ENCODE results near the gene KRT80. TPM values are rescaled to one million over a fixed set of nuclear protein-coding genes. Genes with fewer than 3 reads are reported as not detected.
"Not testable (repeated sequence)": the region's sequence is repeated elsewhere in the genome, so short reads cannot be mapped to it uniquely, and the experiment has no call there.

The KRT80 gene
- total and polyA plus RNA-seq, 2 of the 13 experiments (the other 11 are each of a cell fraction or from before 2014, with no cell fraction given) = 0.27 to 0.53 TPM

DNA sequence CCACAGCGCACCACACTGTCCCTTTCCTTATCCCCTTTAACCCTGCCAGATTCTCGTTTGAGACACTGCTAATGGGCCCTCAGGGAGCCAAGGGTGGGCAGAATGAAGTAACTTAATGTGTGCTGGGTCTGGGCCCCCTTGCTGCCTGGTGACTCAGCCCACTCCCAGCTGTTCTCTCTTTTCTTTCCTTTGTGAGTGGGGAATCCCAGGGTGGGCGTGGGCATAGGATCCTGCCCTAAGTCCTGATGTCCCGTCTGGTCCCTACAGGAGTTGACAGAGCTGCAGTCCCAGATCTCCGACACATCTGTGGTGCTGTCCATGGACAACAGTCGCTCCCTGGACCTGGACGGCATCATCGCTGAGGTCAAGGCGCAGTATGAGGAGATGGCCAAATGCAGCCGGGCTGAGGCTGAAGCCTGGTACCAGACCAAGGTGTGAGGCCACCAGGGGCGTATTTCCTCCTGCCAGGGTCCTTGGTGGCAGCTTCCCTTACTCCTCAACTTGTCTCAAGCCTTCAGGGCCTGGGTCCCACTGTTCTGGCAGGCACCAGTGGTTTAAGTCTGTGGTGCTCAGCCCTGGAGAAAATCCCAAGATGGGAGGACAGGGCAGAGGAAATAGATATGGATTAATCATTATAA is 49.5 kb upstream of the KRT80 start:
- H3K9ac ChIP-seq (ENCODE audit: insufficient read depth, low read depth, low read length) = no peak overlapping the region
- H3K27ac ChIP-seq (ENCODE audit: extremely low read length, insufficient read depth, low read length) = no peak overlapping the region
- ATAC-seq = 0 out of 3 replicates have a peak, but pooled peaks have one; percentile 23
- H4K20me1 ChIP-seq (ENCODE audit: insufficient read depth, low read length) = 0 out of 2 replicates have a peak, but pooled peaks cover 2% of the 10 kb centered on the region
- 30% methylated on average over 10 of the region's 11 CpGs for WGBS (ENCODE audit: low lambda C conversion rate)
- BruUV-seq (replicated peaks) = no TSS peak
- CTCF ChIA-PET (ENCODE audit: low intra/inter-chr PET ratio, low total read pairs) = no interaction called here
- H3K9me3 ChIP-seq (ENCODE audit: low read length) = no peaks in the 10 kb centered on the region
- POLR2A ChIA-PET = no interaction called here
- TF ChIP-seq U2AF2 (IDR thresholded peaks at IDR 0.05; ENCODE audit: low read depth, low read length) (no peak), AGO2 (optimal IDR thresholded peaks at IDR 0.05; ENCODE audit: low read depth, low read length) (no peak), HIVEP1 (CRISPR knock-in tag; IDR thresholded peaks at IDR 0.05) (no peak), ZNF10 (CRISPR knock-in tag; IDR thresholded peaks at IDR 0.05; ENCODE audit: borderline replicate concordance, low read depth) (no peak), RCOR2 (CRISPR knock-in tag; IDR thresholded peaks at IDR 0.05) (no peak)
- no peaks in the 10 kb centered on the region for H3K79me2 ChIP-seq (ENCODE audit: insufficient read depth, low read length)
- H3K4me2 ChIP-seq (ENCODE audit: low read depth, low read length) = no peak overlapping the region
- H3K27me3 ChIP-seq (ENCODE audit: control insufficient read depth in 1 of 2, insufficient read depth in 2 of 2, low read length in 2 of 2) = peaks cover 4 to 26% of the 10 kb centered on the region in 2 experiments; a peak in 3 of 5 replicates
- intact Hi-C loops (cut with micrococcal nuclease; ENCODE audit: unreplicated experiment) = no loop called here
- in situ Hi-C loops (cut with HindIII; ENCODE audit: extremely low pct_ligation_motif_present, low pct_unique_long_range_greater_than_20kb) = no loop called here
- no peak overlapping the region for H3K4me3 ChIP-seq (replicated peaks in 1 of 3; ENCODE audit: insufficient read depth in 1 of 3, low read depth in 2 of 3, low read length in 3 of 3)
- DNase-seq (ENCODE audit: low spot score) = no peak
- no peak overlapping the region for H2AFZ ChIP-seq (ENCODE audit: low read length)
- no peaks in the 10 kb centered on the region for H3K36me3 ChIP-seq (replicated peaks in 1 of 2; ENCODE audit: control insufficient read depth in 1 of 2, insufficient read depth in 2 of 2, low read length in 2 of 2)
- no peak for FAIRE-seq
- H3K4me1 ChIP-seq (ENCODE audit: insufficient read depth, low read length) = peaks cover 2% of the 10 kb centered on the region; the same call in 1 of the 2 replicates

DNA sequence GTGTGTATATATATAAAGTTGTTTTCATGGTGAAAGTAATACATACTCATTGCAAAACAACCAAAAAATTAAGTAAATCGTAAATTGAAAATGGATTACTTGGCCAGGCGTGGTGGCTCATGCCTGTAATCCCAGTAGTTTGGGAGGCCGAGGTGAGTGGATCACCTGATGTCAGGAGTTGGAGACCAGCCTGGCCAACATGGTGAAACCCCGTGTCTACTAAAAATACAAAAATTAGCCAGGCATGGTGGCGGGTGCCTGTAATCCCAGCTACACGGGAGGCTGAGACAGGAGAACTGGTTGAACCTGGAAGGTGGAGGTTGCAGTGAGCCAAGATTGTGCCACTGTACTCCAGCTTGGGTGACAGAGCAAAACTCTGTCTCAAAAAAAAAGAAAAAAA is 48.4 kb upstream of the KRT80 start:
- FAIRE-seq; H2AFZ ChIP-seq (ENCODE audit: low read length); DNase-seq (ENCODE audit: low spot score); H3K27ac ChIP-seq (ENCODE audit: extremely low read length, insufficient read depth, low read length); H3K79me2 ChIP-seq (ENCODE audit: insufficient read depth, low read length); CTCF ChIA-PET (ENCODE audit: low intra/inter-chr PET ratio, low total read pairs); H3K4me2 ChIP-seq (ENCODE audit: low read depth, low read length); ATAC-seq; POLR2A ChIA-PET; in situ Hi-C loops (cut with HindIII; ENCODE audit: extremely low pct_ligation_motif_present, low pct_unique_long_range_greater_than_20kb); H3K9ac ChIP-seq (ENCODE audit: insufficient read depth, low read depth, low read length); H3K9me3 ChIP-seq (ENCODE audit: low read length); BruUV-seq (replicated peaks); H4K20me1 ChIP-seq (ENCODE audit: insufficient read depth, low read length); H3K4me3 ChIP-seq (replicated peaks in 1 of 3; ENCODE audit: insufficient read depth in 1 of 3, low read depth in 2 of 3, low read length in 3 of 3); H3K36me3 ChIP-seq (replicated peaks in 1 of 2; ENCODE audit: control insufficient read depth in 1 of 2, insufficient read depth in 2 of 2, low read length in 2 of 2); H3K4me1 ChIP-seq (ENCODE audit: insufficient read depth, low read length); intact Hi-C loops (cut with micrococcal nuclease; ENCODE audit: unreplicated experiment): not testable (repeated sequence)
- WGBS (ENCODE audit: low lambda C conversion rate) = 15% methylated on average over 6 of the region's 6 CpGs
- peaks cover 4 to 22% of the 10 kb centered on the region in 2 experiments; a peak in 4 of 5 replicates for H3K27me3 ChIP-seq (ENCODE audit: control insufficient read depth in 1 of 2, insufficient read depth in 2 of 2, low read length in 2 of 2)
